IPS-15b (cell line): ENCODE results near the gene KMT5C.

Experiments
- H3K27me3 ChIP-seq: one replicate; pipeline ENCODE4 v1.6.1; 2013; ENCODE audit warnings: low read length; ENCODE audit not compliant: control insufficient read depth, insufficient read depth
- H3K36me3 ChIP-seq: one replicate; pipeline ENCODE4 v1.6.1; 2013; ENCODE audit warnings: low read length; ENCODE audit not compliant: control insufficient read depth, insufficient read depth
- H3K4me1 ChIP-seq: one replicate; pipeline ENCODE4 v1.6.1; 2013; ENCODE audit warnings: mild to moderate bottlenecking, low read length; ENCODE audit not compliant: control insufficient read depth, insufficient read depth
- H3K4me3 ChIP-seq: one replicate; pipeline ENCODE4 v1.5.1; 2013; ENCODE audit warnings: low read depth, low read length
- H3K9ac ChIP-seq: one replicate; pipeline ENCODE4 v1.6.1; 2013; ENCODE audit warnings: low read depth, mild to moderate bottlenecking, low read length
- H3K9me3 ChIP-seq: one replicate; pipeline ENCODE4 v1.6.1; 2013; ENCODE audit warnings: mild to moderate bottlenecking, low read length; ENCODE audit not compliant: control insufficient read depth, insufficient read depth

The KMT5C gene

GRCh38 chr19:55376241-55376933 is 36.7 kb downstream of the KMT5C start, which contains the start of gene TMEM190:
Gene TMEM190 (plus strand): TSS chr19:55376826. CDS start chr19:55376854, 28 bp downstream.
- Histone ChIP-seq H3K9me3 (no peaks in the 10 kb centered on the region), H3K27me3 (peaks cover 15% of the 10 kb centered on the region), H3K4me1 (peaks cover 21% of the 10 kb centered on the region), H3K4me3 (peak within 1 kb of the TSS; percentile 79), H3K9ac (peak within 1 kb of the TSS; percentile 56), H3K36me3 (no peaks in the 10 kb centered on the region)

GRCh38 chr19:55377356-55378131 is 37.9 kb downstream of the KMT5C start:
- peaks cover 14% of the 10 kb centered on the region for H3K27me3 ChIP-seq
- H3K9ac ChIP-seq = peak overlapping the region; percentile 56
- no peaks in the 10 kb centered on the region for H3K9me3 ChIP-seq
- no peaks in the 10 kb centered on the region for H3K36me3 ChIP-seq
- peak overlapping the region; percentile 79 for H3K4me3 ChIP-seq
- H3K4me1 ChIP-seq = peaks cover 21% of the 10 kb centered on the region

DNA sequence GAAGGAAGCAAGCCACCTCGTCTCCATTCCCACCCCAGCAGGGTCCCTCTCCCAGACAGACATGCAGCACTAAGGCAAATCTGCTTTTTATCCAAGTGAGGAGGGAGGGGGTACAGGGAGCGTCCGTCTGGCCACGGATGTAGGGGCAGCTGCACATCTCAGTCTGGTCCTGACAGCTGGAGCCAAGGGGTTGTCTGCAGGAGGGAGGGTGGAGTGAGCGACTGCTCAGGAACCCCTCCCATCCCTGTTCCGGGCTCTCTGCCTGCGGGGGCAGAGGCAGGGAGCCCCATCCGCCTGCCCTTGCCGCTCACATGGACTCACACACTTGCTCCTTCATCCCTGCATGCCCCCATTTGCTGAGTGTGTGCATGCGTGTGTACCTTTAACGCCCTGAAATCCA is 39.5 kb downstream of the KMT5C start:
- no peak overlapping the region for H3K9ac ChIP-seq
- H3K4me1 ChIP-seq = peaks cover 19% of the 10 kb centered on the region

GRCh38 chr19:55382013-55382412 is 42.3 kb downstream of the KMT5C start:
- Histone ChIP-seq H3K36me3 (peaks cover 13% of the 10 kb centered on the region), H3K27me3 (peaks cover 19% of the 10 kb centered on the region), H3K9me3 (no peaks in the 10 kb centered on the region), H3K4me1 (peaks cover 9% of the 10 kb centered on the region), H3K9ac (no peak overlapping the region), H3K4me3 (no peak overlapping the region)

More for the DNA sequence above, 39.5 kb downstream of the KMT5C start:
- H3K27me3 ChIP-seq = peaks cover 19% of the 10 kb centered on the region
- H3K36me3 ChIP-seq = no peaks in the 10 kb centered on the region
- H3K4me3 ChIP-seq = no peak overlapping the region
- no peaks in the 10 kb centered on the region for H3K9me3 ChIP-seq

- Histone ChIP-seq H3K27me3 (peaks cover 19% of the 10 kb centered on the region), H3K36me3 (peaks cover 18% of the 10 kb centered on the region), H3K9me3 (no peaks in the 10 kb centered on the region), H3K9ac (no peak overlapping the region), H3K4me1 (peaks cover 14% of the 10 kb centered on the region), H3K4me3 (peak overlapping the region; percentile 62)
Observed at GRCh38 chr19:55382522-55383054, 42.9 kb downstream of the KMT5C start.

DNA sequence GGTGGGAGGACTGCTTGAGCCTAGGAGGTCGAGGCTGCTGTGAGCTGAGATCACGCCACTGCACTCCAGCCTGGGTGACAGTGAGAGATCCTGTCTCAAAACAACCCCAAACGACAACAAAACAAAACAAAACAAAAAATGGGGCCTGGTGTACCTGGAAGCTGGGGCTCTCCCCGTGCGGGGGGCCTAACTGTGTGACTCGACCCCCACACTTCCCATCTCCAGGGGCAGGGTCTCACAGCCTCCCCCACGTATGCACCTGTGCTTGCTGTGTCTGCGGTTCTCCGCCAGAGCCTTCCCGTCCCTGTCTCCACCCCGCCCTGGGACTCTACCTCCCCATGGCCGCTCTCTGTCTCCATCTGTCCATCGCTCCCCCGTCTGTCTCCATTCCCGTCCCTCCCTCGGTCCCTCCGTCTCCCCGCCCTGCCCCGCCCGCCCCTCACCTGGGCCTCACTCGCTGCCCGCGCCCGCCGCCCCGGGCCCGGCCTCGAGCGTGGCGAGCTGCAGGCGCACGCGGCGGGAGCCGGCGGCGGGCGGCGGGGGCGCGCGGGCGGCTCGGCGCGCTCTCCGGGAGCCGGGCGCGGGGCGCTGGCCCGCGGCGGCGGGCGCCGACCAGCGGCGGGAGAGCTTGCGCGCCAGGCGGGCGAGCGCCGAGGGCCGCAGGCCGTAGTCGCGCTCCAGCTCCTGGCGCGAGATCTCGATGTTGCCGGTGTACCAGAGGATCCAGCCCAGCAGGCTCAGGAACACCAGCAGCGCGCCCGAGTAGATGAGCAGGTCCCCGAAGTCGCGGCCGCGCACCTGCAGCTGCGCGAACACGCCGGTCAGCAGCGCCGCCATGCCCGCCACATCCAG is 43.8 kb downstream of the KMT5C start:
- peaks cover 28% of the 10 kb centered on the region for H3K36me3 ChIP-seq
- no peaks in the 10 kb centered on the region for H3K9me3 ChIP-seq
- H3K27me3 ChIP-seq = peaks cover 17% of the 10 kb centered on the region
- H3K4me1 ChIP-seq = peaks cover 18% of the 10 kb centered on the region
- H3K4me3 ChIP-seq = peak overlapping the region; percentile 98
- H3K9ac ChIP-seq = peak overlapping the region; percentile 54

- peaks cover 13% of the 10 kb centered on the region for H3K27me3 ChIP-seq
- H3K9ac ChIP-seq = peak within 1 kb of the TSS; percentile 54
- H3K4me3 ChIP-seq = peak within 1 kb of the TSS; percentile 98
- H3K4me1 ChIP-seq = peaks cover 14% of the 10 kb centered on the region
- H3K36me3 ChIP-seq = peaks cover 36% of the 10 kb centered on the region
- H3K9me3 ChIP-seq = no peaks in the 10 kb centered on the region
Observed at GRCh38 chr19:55384131-55384919, 44.6 kb downstream of the KMT5C start, which contains the start of gene TMEM238. Gene TMEM238 (minus strand): TSS chr19:55384292. CDS start chr19:55384259, 33 bp downstream.

DNA sequence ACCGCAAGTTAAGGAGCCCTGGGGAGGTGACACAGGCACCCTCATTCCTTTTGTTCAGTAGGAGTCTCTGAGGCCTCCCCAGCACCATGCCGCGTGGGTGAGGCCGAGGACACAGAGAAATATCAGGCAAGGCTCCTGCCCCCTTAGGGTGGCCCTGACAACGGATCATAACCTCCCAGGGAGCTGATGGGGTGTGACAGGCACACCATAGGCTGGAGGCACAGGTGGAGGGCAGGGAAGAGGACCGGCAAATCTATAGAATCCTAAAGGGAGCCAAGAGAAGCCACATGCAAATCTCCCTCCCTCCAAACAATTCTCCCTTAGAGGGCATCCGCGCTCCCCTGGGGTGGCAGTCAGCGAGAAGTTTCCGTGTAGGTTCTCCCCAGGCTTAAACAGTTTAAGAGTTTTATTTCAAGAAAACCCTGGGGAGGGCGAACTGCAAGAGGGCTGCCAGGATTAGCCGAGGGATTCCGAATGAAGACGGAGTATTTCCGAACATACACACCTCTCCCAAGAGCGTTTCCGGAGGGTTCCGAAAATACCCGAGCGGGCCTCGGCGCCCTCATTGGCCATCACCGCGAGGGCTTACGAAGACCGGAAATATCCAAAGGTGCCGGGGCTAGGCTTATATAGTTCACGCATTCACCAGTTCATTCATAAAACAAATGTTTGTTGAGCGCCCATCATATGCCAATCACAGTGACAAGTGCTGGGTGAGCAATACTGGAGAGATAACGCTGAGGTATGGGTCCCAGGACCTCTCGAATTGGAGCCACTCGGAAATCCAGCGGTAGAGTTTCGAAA is 45.4 kb downstream of the KMT5C start:
- Histone ChIP-seq H3K4me3 (peak overlapping the region; percentile 98), H3K9ac (peak overlapping the region; percentile 91), H3K27me3 (peaks cover 11% of the 10 kb centered on the region), H3K9me3 (no peaks in the 10 kb centered on the region), H3K36me3 (peaks cover 40% of the 10 kb centered on the region), H3K4me1 (peaks cover 15% of the 10 kb centered on the region)

DNA sequence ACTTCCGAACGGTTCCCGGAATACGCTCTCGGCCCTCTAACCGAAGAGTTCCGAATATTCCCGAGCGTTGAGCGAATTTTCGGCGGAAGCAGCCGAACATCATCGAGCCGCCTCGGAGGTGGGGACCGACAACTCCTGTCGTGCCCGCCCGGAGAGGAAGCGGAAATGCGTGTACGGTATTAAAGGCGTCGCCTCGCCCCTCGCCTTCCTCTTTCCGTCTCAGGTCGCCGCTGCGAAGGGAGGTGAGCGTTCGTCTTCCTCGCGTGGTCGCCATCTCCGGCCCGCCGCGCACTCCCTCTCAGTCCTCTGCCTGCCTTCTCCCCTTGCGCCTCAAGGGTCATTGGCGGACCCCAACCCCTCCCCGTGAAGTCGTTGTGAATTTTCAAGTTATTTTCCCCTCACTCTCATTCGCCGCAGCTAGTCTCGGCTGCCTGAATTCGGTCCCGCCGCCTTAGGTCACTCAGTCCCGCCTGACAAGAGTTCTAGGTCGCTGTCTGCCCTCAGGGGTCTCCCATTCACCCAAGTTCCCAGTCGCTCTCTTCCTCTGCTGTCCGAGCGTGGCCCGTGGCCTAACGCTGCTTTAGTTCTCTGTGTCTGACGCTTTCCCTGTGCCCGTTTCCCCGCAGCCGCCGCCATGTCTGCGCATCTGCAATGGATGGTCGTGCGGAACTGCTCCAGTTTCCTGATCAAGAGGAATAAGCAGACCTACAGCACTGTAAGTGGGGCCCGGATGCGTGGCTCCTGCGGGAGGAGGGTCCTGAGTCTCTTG is 46.2 kb downstream of the KMT5C start, which contains the start of gene RPL28:
Gene RPL28 (plus strand): TSS at position 209 of the 769 bp plus-strand sequence. CDS start 426 bp downstream, at position 635.
- H3K4me3 ChIP-seq = peak within 1 kb of the TSS; percentile 98
- peaks cover 15% of the 10 kb centered on the region for H3K4me1 ChIP-seq
- H3K9ac ChIP-seq = peak within 1 kb of the TSS; percentile 98
- no peaks in the 10 kb centered on the region for H3K9me3 ChIP-seq
- H3K27me3 ChIP-seq = peaks cover 11% of the 10 kb centered on the region
- H3K36me3 ChIP-seq = peaks cover 40% of the 10 kb centered on the region
